Psoas muscle (tissue), 8 donors: ENCODE data around the gene OR9I1. TPM values are rescaled to one million over a fixed set of nuclear protein-coding genes. Genes with fewer than 3 reads are reported as not detected.

Source experiments
- ATAC-seq, 4 donors: fragments of 200-7000 bp; cut with Tn5 transposase; one replicate each; pipeline ENCODE4 v1.9.1; 2020; ENCODE audit warnings: moderate library complexity in 3 of 4, mild to moderate bottlenecking in 2 of 4
- DNase-seq, 2 donors: peaks; one replicate each; pipeline ENCODE4 v3.0.0-alpha.2; 2020
- H3K27ac ChIP-seq: fragments of 200-600 bp; one replicate; pipeline ENCODE4 v1.8.0; 2022
- H3K27me3 ChIP-seq, 3 donors: fragments of 200-600 bp in 1 of 3; one replicate each; pipeline versions ENCODE4 v1.6.1 to v1.8.0; 2013 to 2022; ENCODE audit warnings: low read length in 2 of 3, mild to moderate bottlenecking in 2 of 3, moderate library complexity in 1 of 3; ENCODE audit not compliant: insufficient read depth in 3 of 3
- H3K36me3 ChIP-seq, 2 donors: fragments of 200-600 bp in 1 of 2; one replicate each; pipeline versions ENCODE4 v1.6.1 to v1.8.0; 2013 to 2022; ENCODE audit warnings: low read depth in 1 of 2, mild to moderate bottlenecking in 1 of 2, moderate library complexity in 1 of 2; ENCODE audit not compliant: insufficient read depth in 1 of 2
- H3K4me1 ChIP-seq: fragments of 200-600 bp; one replicate; pipeline ENCODE4 v1.8.0; 2022
- H3K4me3 ChIP-seq: fragments of 200-600 bp; one replicate; pipeline ENCODE4 v1.8.0; 2022; ENCODE audit warnings: mild to moderate bottlenecking
- H3K9me3 ChIP-seq: fragments of 200-600 bp; one replicate; pipeline ENCODE4 v1.8.0; 2022
- WGBS, 3 donors: extraction: QIAGEN DNeasy Blood & Tissue Kit; methylation state at CpG; one replicate each; pipeline versions ENCODE4 v1.1.6 to v1.1.7; 2013; 5-methylcytosine and 5-hydroxymethylcytosine counted together
- intact Hi-C, 2 donors: fragments of 100-400 bp; cut with DNase I; formaldehyde crosslinking; loops; one replicate each; pipeline versions ENCODE4 v1.11.0 to v1.14.2; 2022
- polyA plus RNA-seq, 3 donors: library from polyadenylated mRNA; stranded (reverse); fragments of 200-250 nt; gene quantifications; one replicate each; pipeline ENCODE4 v1.2.3, GENCODE V29; 2013
- total RNA-seq, 4 donors: library from RNA; stranded (reverse); fragmentation: NEBNext Ultra II Directional in 2 of 4; extraction: Animal tissue kit (Norgen Biotek cat#: 25700) in 2 of 4; gene quantifications; one replicate each; pipeline versions ENCODE4 v1.2.1 to v1.2.4, GENCODE V29; 2021 to 2023
- TF ChIP-seq, protein P1 (sequence below): fragments of 200-600 bp; IDR thresholded peaks from one replicate; pipeline ENCODE4 v1.8.0; 2022; ENCODE audit warnings: antibody characterized with exemption
- donor health status: healthy with polysubstance abuse.
- donor health status: DM: no; HTN: no; CAD: no; lungs with moderate emphysema.
- donor health status: Bipolar disorder and iron deficiency.
- donor health status: healthy.
- donor health status: DM: yes; HTN: yes; CAD: no.
- donor health status: DM: no; HTN: no; CAD: no.
- donor health status: DM: no; HTN: no; CAD: no.
- donor health status: DM: yes; HTN: yes; CAD: no.

Gene OR9I1
- total and polyA plus RNA-seq, 7 donors = not detected

DNA sequence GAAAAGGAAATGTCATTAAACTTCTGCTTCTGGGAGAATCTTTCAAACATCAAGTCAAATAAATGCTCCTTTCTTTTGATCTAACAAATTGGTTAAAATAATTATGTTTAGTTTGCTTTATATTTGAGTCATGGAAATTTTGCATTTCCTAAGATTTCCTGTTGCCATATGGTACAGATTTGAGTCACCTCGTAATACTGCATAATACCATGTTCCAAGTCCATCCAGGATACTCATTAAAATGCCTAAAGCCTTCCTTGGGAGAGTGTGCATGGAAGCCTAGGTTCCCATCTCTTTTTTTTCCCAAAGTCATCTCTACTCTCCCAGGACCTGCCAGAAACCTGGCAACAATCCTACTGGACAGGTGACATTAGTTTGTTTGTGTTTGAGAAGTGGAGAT, 4.2 kb downstream of the OR9I1 start:
- TF ChIP-seq, protein P1, sequence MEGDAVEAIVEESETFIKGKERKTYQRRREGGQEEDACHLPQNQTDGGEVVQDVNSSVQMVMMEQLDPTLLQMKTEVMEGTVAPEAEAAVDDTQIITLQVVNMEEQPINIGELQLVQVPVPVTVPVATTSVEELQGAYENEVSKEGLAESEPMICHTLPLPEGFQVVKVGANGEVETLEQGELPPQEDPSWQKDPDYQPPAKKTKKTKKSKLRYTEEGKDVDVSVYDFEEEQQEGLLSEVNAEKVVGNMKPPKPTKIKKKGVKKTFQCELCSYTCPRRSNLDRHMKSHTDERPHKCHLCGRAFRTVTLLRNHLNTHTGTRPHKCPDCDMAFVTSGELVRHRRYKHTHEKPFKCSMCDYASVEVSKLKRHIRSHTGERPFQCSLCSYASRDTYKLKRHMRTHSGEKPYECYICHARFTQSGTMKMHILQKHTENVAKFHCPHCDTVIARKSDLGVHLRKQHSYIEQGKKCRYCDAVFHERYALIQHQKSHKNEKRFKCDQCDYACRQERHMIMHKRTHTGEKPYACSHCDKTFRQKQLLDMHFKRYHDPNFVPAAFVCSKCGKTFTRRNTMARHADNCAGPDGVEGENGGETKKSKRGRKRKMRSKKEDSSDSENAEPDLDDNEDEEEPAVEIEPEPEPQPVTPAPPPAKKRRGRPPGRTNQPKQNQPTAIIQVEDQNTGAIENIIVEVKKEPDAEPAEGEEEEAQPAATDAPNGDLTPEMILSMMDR = no peak
- Histone ChIP-seq H3K27ac (no peak overlapping the region), H3K4me3 (no peak overlapping the region), H3K4me1 (no peaks in the 10 kb centered on the region), H3K36me3 (no peaks in the 10 kb centered on the region), H3K9me3 (no peaks in the 10 kb centered on the region), H3K27me3 (no peaks in the 10 kb centered on the region)
- ATAC-seq = no peak
- WGBS, 3 donors = 50 to 72% (median 55%) methylated on average over 1 of the region's 1 CpG
- no peak for DNase-seq
- intact Hi-C loops = no loop called here

DNA sequence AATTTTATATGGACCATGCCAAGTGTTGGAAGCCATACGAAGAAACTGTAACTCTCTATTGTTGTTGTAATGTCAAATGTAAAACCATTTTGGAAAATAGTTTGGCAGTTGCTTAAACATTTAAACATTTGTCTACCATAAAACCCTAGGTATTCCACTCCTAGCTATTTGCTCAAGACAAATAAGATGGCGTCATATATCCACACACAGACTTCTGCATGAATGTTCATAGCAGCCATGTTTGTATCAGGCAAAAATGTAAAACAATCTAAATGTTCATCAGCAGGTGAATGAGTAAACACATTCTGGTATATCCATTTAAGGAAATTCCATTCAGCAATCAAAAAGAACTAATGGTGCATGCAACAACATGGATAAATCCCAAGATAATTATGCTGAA, 27.9 kb downstream of the OR9I1 start:
- WGBS, 3 donors = 81 to 93% (median 86%) methylated on average over 2 of the region's 2 CpGs
- H3K4me1 ChIP-seq = no peaks in the 10 kb centered on the region
- ATAC-seq = no peak
- H3K9me3 ChIP-seq = peaks cover under 1% of the 10 kb centered on the region
- H3K27me3 ChIP-seq = no peaks in the 10 kb centered on the region
- no peak overlapping the region for H3K4me3 ChIP-seq
- intact Hi-C loops = no loop called here
- no peak for DNase-seq
- TF ChIP-seq, protein P1 = no peak
- H3K27ac ChIP-seq = no peak overlapping the region
- H3K36me3 ChIP-seq = no peaks in the 10 kb centered on the region

DNA sequence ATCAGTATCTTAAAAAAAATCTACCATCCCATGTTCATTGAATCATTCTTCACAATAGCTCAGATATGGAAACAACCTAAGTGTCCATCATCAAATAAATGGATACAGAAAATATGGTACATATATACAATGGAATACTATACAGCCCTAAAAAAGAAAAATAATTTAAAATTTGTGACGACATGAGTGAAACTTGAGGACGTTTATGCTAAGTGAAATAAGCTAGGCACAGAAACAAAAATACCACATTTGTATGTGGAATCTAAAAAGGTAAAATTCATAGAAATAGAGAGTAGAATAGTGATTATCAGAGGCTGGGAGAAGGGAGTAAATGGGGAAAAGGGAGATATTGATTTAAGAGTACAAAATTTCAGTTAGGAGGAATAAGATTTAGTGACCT, 38.8 kb downstream of the OR9I1 start:
- Histone ChIP-seq H3K9me3 (no peaks in the 10 kb centered on the region), H3K36me3 (no peaks in the 10 kb centered on the region), H3K4me3 (no peak overlapping the region), H3K27ac (no peak overlapping the region), H3K27me3 (no peaks in the 10 kb centered on the region), H3K4me1 (no peaks in the 10 kb centered on the region)
- TF ChIP-seq, protein P1 = no peak
- intact Hi-C loops = loop anchor here in 1 of 2 donors (10.0 kb wide), 1 partner anchor 58 kb away; no protein-coding TSS in a partner anchor
- WGBS, 3 donors = 57 to 65% (median 57%) methylated on average over 2 of the region's 2 CpGs
- DNase-seq (no peak), ATAC-seq (no peak)

DNA sequence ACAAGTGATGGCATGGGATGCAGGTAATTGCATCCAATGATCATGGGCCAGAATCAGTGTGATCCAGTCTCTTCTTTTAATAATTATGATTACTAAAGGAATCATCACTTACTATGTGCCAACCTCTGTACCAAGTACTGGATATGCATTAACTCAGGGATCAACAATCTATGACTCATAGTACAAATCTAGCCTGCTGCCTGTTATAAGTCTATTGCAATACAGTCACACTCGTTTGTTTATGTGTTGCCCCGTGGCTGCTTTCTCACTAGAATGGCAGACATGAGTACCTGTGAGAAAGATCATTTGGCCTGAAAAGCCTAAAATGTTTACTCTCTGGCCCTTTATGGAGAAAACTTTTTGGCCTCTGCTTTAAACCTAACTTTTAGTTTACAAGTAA, 49.5 kb downstream of the OR9I1 start:
- H3K27ac ChIP-seq = no peak overlapping the region
- H3K9me3 ChIP-seq = no peaks in the 10 kb centered on the region
- DNase-seq (no peak), ATAC-seq (no peak)
- no peaks in the 10 kb centered on the region for H3K4me1 ChIP-seq
- H3K36me3 ChIP-seq = no peaks in the 10 kb centered on the region
- TF ChIP-seq, protein P1 = no peak
- intact Hi-C loops = no loop called here
- no peak overlapping the region for H3K4me3 ChIP-seq
- 31 to 37% (median 33%) methylated on average over 2 of the region's 2 CpGs for WGBS, 3 donors
- no peaks in the 10 kb centered on the region for H3K27me3 ChIP-seq

DNA sequence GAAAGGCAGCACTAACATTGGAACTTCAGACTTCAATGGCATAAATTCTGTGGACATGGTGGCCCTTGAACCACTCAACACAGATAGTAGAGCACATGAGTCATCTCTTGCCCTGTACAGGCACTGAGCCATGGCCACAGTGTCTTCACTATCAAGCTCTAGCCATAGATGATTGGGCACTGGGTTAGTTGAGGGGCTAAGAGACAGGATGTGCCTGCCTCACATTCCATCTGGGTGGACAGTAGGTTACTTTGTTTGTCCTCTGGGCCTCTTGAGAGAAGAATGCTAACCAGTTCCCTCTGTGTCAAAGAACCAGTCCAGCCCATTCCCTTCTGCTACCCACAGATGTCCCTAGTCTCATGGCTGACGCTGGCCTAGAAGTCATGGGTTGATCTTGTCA, 54.7 kb downstream of the OR9I1 start:
- intact Hi-C loops = no loop called here
- DNase-seq (no peak), ATAC-seq (no peak)
- H3K27me3 ChIP-seq = peaks cover 0 to 3% (median 0%) of the 10 kb centered on the region in 3 donors
- no peak overlapping the region for H3K27ac ChIP-seq
- H3K4me1 ChIP-seq = no peaks in the 10 kb centered on the region
- TF ChIP-seq, protein P1 = no peak
- no peaks in the 10 kb centered on the region for H3K36me3 ChIP-seq
- WGBS, 3 donors = 76 to 92% (median 85%) methylated on average over 1 of the region's 1 CpG
- no peak overlapping the region for H3K4me3 ChIP-seq
- H3K9me3 ChIP-seq = no peaks in the 10 kb centered on the region
